Measurements from ENCODE around the gene LRP8.
"Not testable (repeated sequence)": the region's sequence is repeated elsewhere in the genome, so short reads cannot be mapped to it uniquely, and the experiment has no call there.

Gene LRP8

DNA sequence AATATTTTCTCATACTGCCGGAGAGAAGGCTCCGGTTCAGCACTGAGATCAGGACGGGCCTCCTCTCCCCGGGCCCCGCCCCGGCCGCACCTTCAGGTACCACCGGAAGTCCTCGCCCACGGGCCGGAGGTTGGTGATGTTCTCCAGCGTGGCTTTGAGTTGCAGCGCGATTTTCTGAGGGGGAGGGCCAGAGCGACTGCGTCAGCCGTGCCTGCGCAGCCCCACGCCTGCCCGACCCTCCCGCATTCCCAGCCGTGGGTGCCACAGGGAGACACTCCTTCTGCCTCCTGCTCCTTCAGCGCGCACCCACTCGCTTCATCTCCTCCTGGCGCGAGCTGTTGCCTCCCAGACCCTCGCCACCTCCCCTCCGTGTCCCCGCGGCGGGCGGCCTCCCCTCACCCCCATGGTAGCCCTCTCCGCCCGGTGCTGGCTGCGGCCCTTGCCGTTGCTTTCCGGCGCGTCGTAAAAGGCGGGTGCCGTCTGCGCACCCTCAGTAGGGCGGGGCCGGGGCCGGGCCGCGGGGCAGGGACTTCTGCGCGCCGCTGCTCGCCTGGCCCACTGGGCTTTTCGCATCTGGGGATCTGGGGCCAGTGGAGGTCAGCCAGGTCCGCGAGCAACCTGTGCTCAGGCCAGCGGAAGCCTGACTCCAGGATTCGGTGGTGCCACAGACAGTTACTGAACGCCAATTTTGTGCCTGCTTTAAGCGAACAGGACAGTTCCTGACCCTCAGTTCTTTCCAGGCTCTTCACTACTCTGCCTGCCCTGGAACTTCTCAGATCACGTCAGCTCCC is 107.5 kb downstream of the LRP8 start, which contains the start of gene CZIB:
CZIB (minus strand) TSS at position 464 of the 791 bp plus-strand sequence; CDS start at position 405, 59 bp downstream.
- peak; percentile 88 to 95 (median 94) for DNase-seq (ENCODE audit: low read depth in 4 of 4, low spot score in 1 of 4)

DNA sequence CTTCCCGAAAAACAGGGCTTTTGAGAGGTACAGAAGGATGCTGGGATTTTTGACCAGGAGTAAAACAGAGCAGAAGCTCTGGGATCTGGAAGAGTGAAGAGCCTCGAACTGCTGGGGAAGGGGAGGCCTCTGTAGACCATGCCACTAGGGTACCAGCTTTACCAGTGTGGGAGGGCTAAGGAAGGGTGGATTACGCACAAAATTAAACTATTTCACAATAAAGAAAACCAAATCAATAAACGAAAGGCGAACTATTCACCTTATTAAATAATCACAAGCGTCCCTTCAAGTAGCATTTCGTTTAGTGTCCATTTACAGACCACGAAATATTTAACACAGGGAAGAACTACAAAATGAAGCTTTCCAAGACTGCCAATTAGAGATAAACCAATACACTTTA is 108.2 kb downstream of the LRP8 start:
- DNase-seq (ENCODE audit: low read depth in 4 of 4, low spot score in 1 of 4) = no peak

DNA sequence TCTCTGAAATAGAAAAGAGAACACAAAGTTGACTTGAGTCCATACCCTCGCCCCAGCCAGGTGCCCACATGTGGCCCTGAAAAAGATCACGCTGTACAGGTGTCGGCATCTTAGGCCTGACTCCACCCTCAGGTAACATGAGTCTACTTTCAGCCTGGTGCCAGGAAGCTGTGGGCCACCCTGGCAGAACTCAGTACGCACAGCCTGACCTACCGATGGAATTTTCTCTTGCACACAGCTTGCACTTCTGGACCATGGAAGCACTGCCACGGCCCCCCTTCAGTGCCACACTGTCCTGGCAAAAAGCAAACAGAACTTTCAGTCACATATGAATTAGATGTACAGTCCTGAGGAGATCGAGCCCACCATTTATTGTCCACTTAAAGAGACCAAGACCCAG is 109.7 kb downstream of the LRP8 start:
- DNase-seq (ENCODE audit: low read depth in 4 of 4, low spot score in 1 of 4) = no peak

DNA sequence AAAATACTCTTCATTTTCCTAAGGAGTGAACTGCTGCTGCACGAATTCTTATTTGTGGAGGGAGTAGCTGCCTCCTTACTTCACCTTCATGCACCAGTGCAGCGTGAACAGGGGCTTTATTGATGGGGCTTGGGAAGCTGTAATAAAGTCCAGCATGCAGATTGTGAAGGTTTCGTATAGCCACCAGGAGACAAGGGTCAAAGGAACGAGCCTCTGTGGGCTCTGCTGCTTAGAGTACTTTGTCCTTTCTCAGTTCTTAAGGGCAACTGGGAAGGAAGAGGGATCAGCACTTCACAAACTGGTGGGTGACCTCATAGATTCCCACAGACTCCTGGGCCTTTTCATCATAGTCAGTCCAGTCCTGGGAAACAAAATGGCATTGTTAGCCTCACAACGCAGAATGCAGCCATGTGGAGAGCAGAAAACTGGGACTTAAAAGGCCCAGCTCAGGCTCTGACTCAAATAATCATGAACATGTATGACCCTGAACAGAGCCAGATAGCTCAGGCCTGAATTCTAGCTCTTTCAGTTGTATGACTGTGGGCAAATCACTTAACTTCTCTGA is 113.4 kb downstream of the LRP8 start:
- no peak for DNase-seq (ENCODE audit: low read depth in 4 of 4, low spot score in 1 of 4)

DNA sequence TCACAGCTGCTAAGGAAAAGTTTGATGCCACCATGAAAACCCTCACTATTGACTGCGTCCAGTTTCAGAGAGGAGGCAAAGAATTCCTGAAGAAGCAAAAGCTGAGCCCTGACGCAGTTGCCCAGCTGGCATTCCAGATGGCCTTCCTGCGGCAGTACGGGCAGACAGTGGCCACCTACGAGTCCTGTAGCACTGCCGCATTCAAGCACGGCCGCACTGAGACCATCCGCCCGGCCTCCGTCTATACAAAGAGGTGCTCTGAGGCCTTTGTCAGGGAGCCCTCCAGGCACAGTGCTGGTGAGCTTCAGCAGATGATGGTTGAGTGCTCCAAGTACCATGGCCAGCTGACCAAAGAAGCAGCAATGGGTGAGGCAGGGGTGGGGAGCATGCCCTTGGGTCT is 116.9 kb downstream of the LRP8 start:
- no peak for DNase-seq (ENCODE audit: low read depth in 4 of 4, low spot score in 1 of 4)

DNA sequence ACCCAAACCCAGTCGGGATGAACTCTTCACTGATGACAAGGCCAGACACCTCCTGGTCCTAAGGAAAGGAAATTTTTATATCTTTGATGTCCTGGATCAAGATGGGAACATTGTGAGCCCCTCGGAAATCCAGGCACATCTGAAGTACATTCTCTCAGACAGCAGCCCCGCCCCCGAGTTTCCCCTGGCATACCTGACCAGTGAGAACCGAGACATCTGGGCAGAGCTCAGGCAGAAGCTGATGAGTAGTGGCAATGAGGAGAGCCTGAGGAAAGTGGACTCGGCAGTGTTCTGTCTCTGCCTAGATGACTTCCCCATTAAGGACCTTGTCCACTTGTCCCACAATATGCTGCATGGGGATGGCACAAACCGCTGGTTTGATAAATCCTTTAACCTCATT is 117.5 kb downstream of the LRP8 start:
- no peak for DNase-seq (ENCODE audit: low read depth in 4 of 4, low spot score in 1 of 4)

DNA sequence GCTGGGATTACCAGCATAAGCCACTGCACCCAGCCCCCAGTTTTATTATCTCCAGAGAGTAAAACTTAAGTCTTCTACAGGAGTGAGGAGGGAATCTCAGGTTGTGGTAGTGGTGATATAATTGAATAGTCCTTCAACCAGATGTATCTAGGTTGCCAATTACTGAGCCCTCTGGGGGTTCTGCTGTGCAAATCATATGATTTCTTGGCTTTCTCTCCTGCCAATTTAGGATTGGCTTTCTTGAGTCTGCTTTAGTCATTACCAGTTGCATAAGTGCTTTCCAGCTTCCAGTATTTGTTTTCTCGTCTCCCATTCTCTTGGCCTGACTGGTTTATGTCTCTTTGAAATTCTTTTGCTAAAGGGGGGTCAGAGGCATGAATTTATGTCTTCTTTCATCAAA is 120.1 kb downstream of the LRP8 start:
- DNase-seq (ENCODE audit: low read depth in 4 of 4, low spot score in 1 of 4) = no peak

DNA sequence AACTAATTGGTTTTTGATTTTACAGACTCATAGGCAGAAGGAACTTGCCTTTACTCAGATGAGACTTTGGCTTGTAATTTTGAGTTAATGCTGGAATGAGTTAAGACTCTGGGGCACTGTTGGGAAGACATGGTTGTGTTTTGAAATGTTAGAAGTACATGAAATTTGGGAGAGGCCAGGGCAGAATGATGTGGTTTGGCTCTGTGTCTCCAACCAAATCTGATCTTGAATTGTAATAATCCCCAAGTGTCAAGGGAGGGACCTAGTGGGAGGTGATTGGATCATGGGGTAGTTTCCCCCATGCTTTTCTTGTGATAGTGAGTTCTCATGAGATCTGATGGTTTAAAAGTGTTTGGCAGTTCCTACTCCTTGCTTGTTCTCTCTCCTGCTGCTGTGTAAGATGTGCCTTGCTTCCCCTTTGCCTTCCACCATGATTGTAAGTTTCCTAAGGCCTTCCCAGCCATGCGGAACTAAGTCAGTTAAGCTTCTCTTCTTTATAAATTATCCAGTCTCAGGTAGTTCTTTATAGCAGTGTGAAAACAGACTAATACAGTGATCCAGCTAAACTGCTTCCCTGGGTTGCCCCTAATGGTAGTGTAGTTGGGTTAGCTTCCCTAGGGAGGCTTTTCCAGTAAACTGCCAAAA is 121.0 kb downstream of the LRP8 start:
- no peak for DNase-seq (ENCODE audit: low read depth in 4 of 4, low spot score in 1 of 4)

DNA sequence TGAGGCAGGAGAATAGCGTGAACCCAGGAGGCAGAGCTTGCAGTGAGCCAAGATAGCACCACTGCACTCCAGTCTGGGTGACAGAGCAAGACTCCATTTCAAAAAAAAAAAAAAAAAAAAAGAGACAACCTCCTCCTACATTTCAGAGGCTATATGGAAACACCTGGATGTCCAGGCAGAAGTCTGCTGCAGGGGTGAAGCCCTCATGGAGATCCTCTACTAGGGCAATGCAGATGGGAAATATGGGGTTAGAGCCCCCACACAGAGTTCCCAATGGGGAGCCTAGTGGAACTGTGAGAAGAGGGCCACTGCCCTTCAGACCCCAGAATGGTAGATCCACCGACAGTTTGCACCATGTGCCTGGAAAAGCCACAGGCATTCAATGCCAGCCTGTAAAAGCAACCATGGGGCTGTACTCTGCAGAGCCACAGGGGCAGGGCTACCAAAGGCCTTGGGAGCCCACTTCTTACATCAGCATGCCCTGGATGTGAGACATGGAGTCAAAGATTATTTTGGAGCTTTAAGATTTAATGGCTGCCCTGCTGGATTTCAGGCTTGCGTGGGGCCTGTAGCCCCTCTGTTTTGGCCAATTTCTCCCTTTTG is 121.7 kb downstream of the LRP8 start:
- DNase-seq (ENCODE audit: low read depth in 4 of 4, low spot score in 1 of 4) = not testable (repeated sequence)

DNA sequence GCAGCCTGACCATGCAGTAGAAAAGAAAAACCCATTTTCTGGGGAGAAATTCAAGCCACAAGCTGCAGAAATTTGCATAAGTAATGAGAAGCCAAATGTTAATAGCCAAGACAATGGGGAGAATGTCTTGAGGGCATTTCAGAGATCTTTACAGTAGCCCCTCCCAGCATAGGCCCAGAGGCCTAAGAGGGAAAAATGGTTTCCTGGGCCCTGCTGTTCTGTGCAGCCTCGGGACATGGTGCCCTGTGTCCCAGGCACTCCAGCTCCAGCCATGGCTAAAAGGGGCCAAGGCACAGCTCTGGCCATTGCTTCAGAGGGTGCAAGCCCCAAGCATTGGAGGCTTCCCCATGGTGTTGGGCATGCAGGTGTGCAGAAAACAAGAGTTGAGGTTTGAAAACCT is 122.4 kb downstream of the LRP8 start:
- not testable (repeated sequence) for DNase-seq (ENCODE audit: low read depth in 4 of 4, low spot score in 1 of 4)

DNA sequence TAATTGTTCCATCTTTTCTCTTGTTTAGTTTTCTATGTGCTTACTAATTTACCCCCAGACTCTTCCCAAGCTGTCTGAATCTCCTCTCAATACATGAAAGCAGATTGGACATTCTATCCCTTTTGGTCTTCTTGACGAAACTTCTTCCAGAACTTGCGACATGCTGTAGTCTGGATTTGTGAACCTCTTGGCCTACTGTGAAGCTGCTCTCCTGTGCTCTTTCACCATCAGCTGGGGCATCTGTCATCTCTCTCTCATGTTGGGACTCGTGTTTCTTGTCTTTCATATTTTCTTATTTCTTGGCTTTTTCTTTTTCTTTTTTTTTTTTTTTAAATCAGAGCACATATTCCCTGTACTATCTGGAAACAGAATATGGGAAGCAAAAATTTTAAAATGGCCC is 124.4 kb downstream of the LRP8 start:
- DNase-seq (ENCODE audit: low read depth in 4 of 4, low spot score in 1 of 4) = no peak

DNA sequence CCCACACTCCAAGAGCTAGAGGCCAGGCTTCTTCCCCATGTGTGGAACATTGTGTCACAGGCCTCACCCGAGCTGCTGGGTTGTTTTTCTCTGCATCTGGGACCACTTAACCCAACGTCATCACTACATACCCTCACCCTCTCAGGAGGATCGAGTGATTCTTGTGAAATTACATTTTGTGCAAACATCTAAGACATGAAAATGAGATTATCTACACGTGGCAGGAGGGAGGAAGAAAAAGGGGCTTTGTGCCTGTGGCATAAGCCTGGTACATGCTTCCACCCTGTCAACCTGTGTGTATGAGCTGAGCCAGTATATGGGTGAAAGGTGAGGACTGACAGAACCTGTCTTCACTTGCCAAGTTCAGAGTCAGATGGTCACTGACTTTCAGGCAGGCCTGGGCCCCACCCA is 129.6 kb downstream of the LRP8 start:
- DNase-seq (ENCODE audit: low read depth in 4 of 4, low spot score in 1 of 4) = no peak

DNA sequence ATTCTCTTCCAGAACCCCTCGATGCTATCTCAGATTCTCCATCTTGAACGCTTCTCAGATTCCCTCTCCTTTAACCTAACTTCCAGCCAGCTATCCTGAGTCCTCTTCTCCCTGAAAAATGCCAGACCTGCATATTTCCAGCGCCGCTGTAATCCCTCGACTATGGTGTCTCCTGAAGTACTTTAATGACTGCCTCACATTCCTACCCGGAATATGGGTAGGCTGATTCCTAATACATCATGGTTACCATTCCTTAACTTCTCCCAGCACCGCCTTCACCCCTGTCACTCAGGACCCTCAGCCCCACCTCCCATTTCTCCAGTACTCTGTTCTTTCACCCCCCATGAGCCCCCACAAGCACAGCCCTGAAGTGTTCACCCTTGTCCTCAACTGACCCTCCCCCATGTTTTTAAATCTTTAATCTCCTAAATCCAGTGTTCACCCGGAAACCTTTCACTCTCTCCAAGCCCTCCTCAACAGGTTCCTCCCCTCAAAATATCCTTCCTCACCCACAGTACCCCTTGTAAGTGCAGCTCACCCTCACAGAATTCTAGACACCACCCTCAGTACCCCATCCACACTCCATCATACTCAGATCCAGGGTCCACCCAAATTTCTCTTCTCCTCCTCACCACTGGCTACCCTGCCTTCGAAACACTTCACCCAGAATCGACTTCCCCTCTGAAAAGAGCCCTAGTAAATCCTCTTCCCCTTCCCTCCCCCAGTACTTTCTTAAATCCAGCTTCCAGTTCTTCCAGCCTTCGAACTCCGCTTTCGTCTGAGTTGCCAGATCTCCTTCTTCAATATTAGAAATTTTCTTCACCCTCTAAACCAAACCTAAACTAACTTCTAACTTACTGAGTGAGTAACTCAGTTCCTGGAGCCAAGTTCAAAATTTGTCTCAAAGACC is 130.3 kb downstream of the LRP8 start:
- no peak for DNase-seq (ENCODE audit: low read depth in 4 of 4, low spot score in 1 of 4)

DNA sequence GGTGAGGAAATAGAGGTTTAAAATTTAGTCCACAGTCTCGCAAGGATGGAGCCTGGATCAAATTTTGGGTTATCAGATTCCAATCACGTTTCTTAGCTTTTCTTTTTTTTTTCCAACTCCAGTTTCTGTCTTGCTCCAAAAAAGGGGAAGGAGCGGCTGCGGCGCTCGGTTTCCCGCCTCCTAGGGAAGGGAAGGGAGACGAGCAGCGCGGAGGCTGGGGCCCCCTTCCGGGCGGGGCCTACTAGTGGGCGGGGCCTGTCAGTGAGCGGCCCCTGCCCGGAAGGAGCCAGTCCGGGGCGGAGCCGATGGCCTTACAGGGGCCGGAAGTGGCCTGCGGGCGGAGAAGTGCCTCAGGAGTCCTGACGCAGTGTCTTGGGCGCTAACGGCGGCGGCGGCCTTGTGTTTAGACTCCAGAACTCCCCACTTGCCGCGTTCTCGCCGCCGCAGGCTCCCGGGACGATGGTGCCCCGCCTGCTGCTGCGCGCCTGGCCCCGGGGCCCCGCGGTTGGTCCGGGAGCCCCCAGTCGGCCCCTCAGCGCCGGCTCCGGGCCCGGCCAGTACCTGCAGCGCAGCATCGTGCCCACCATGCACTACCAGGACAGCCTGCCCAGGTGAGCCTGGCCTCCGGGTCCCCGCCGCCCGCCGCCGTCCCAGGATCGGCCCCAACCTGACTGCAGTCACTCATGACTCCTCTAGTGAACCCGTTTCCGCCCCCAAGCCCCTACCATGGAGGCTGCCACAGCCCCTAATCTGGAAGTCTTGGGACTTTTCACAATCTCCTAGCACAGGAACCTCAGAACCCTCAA is 131.2 kb downstream of the LRP8 start, which contains the start of gene CPT2:
CPT2 (plus strand) TSS at position 340 of the 806 bp plus-strand sequence; CDS start at position 460, 120 bp downstream.
- DNase-seq (ENCODE audit: low read depth in 4 of 4, low spot score in 1 of 4) = peak; percentile 75 to 92 (median 82)

DNA sequence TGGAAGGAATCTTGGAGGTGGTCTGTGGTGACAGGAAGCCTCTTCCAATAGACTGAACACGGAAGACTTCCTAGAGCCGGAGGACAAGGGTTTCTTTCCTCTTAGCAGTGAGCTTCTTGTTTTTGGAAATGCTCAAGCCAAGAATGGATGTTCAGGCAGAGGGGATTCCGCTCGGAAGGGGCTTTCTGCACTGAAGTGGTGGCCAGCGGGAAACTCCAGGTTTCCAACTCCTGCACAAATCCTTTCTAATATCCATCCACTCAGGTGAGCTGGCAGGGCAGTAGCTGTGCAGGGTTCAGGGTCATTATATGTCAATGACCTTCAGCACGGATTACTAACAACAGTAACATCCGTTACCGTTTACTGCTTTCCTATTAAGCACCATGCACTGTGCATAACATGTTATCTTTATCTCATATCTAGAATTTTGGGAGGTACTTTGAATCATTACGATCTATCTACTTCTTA is 131.8 kb downstream of the LRP8 start:
- no peak for DNase-seq (ENCODE audit: low read depth in 4 of 4, low spot score in 1 of 4)

DNA sequence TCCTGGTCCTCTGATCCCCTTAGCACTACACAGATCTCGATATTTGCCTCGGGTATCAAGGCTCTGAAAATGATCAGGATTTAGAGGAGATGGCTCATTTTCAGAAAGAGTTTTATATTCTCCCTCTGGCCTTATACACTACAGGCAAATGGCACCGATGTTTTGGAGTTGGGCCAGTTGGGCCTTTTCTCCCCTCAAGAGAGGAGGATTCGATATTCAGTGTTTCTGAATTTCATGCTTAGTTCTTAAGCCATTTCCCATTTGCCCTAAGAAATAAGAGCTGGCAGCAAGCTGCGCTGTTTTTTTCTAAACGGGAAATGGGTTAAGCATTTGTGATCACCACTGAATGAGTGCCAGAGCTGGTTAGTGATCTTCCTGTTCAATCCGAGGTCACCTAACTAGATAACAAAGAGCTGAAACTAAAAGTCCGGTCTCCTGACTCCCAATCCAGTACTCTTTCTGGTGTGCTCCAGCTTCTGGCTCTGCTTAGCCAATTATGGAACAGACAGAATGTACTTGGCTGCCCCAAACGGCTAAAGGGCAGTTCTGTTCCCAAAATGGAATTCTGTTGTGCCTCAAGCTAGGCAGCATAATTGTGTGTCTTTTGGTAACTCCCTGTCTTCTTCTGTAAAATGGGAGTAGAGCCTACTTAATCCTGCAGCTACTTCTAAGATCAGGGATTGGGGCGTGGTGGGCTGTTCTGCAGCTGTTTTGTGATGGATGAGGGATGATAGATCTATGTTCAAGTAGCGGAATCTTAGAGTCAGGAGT is 132.4 kb downstream of the LRP8 start:
- DNase-seq (ENCODE audit: low read depth in 4 of 4, low spot score in 1 of 4) = no peak

Measured in stimulated activated CD4-positive, alpha-beta T cell treated with anti-CD3 and anti-CD28 coated beads, Interleukin-1b, Interleukin-23, amount 100 ng/mL, for 24 hours (primary cell).